Central memory CD4-positive, alpha-beta T cell (primary cell): ENCODE results near the gene GIT1.

ENCODE experiments used
- DNase-seq: peaks from one replicate; pipeline ENCODE4 v3.0.0; 2022
- total RNA-seq, 3 experiments: gene quantifications; one replicate each; lab custom pipeline; 2026; lab: John Stamatoyannopoulos, UW

Gene GIT1, protein sequence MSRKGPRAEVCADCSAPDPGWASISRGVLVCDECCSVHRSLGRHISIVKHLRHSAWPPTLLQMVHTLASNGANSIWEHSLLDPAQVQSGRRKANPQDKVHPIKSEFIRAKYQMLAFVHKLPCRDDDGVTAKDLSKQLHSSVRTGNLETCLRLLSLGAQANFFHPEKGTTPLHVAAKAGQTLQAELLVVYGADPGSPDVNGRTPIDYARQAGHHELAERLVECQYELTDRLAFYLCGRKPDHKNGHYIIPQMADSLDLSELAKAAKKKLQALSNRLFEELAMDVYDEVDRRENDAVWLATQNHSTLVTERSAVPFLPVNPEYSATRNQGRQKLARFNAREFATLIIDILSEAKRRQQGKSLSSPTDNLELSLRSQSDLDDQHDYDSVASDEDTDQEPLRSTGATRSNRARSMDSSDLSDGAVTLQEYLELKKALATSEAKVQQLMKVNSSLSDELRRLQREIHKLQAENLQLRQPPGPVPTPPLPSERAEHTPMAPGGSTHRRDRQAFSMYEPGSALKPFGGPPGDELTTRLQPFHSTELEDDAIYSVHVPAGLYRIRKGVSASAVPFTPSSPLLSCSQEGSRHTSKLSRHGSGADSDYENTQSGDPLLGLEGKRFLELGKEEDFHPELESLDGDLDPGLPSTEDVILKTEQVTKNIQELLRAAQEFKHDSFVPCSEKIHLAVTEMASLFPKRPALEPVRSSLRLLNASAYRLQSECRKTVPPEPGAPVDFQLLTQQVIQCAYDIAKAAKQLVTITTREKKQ
- total RNA-seq, result 39.6 to 101 (median 73.3) reads per million in 3 experiments

DNA sequence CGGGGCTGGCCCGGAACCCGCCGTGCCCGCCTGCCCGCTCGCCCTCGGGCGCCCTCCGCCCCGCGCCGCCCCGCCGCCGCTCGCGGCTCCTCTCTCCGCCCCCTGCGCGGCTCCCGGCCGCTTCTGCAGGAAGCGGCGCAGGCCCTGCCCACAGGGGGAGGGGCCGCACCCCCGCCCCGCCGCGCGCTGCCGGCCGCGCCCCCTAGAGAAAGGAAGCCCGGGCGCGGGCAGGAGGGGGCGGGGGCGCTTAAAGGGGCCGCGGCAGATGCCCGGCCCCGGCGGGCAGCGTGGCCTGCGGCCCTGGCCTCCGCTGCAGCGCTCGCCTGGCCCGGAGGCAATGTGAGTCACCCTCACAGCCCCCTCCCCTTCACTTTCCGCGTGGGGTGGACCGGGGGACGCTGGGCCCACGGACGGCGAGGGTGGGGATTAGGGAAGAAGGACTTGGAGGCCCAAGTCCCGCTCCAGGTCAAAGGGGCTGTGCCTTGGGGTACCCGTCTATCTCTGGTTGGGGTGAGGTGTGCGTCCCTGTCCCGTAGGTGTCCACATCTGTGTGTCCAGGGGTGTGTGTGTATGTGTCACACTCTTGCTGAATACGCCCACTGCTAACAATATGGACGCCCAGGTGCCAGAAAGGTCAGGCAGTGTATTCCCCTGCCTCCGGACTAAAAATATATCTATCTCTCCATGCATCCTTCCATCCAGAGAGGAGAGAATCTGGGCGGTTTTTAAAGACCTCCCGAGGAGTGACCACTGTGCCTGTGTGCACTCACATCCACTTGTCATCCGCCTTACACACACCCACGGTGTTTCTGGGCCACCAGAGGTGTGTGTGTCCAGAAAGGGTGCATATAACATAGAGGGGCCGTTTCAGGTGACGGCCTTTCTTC is at the start of gene GIT1:
TSS of gene GIT1 (minus strand) at position 125 of the 887 bp plus-strand sequence. CDS start 270 bp downstream, outside the sequence.
- DNase-seq, result peak; percentile 81

- no peak for DNase-seq
These were observed 44.4 kb upstream of the GIT1 start for GRCh38 chr17:29633886-29634285.

DNA sequence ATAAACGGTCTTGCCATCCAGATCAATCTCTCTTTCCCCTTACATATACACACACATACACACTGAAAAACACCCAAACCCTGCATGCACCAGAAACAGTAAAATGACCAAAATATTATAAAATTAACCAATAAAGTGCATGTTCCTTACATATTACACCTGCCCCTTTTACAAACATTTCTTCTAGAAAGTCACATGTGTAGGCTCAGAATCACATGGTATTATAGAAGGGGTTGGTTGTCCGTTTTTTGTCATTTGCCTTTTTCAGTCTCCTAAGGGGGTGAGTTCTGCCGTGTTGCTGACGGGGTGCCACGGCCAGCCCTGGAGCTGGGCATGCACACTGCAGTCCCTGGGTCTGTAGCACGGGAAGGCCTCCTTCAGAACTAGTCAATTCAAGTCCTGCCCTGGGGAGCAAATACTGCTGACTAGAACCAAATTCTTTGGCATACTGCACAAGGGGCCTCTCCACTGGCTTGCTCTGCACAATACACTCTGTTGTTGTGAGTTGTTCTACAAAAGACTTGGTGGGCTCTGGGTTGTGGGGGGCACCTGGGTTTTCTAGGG is 41.3 kb upstream of the GIT1 start:
- no peak for DNase-seq

- no peak for DNase-seq
These were observed 40.4 kb upstream of the GIT1 start for GRCh38 chr17:29629839-29630238.

GRCh38 chr17:29628644-29629043 is 39.2 kb upstream of the GIT1 start:
- DNase-seq, result no peak

GRCh38 chr17:29627951-29628350 is 38.5 kb upstream of the GIT1 start:
- no peak for DNase-seq

- DNase-seq, result no peak
These were observed 35.7 kb upstream of the GIT1 start for GRCh38 chr17:29625037-29625750.

GRCh38 chr17:29624586-29624985 is 35.1 kb upstream of the GIT1 start:
- no peak for DNase-seq

GRCh38 chr17:29623283-29623647 is 33.8 kb upstream of the GIT1 start:
- DNase-seq, result no peak

DNA sequence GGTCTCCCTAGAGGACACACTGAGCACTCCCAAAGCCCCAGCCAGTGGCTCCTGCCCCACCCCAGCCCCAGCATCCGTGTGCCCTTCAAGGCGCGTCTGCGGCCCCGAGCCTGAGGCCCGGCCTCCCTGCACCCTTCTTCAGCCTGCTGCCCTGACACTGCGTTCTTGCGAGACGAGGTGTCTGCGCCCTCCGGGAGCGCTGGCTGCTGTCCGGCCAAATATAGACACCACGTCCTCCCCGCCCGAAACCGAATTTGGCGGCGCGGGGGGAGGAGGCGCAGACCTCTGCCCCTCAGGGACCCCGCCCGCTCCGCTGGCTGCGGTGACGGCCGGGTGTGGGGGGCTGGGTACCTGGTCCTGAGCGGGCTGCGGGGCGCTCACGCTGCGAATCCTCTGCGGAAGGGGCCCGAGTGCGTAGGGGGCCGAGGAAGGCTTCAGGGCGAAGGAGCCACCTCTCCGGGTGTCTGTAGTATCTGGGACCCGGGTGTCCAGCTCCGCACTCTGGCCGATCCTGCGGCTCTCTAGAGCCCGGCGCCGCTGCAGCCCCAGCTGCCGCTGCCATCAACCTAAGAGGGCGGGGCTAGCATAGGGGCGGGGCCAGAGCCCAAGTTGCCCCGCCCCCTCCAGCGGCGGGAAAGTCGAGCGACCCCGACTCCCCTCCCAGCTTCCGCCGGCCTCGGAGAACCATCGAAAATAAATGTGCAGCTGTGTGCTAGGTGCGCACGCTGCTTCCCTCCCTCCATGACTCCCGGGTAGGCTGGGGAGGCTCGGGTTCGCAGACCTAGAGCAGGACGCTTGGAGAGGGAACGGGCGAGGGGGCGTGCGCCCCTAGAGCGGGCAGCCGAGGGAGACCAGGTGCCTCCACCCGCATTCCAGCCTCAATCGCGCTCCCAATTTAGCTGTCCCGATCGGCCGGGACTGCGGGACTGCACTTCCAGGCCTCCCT is 33.2 kb upstream of the GIT1 start, which contains the start of gene CORO6:
TSS of gene CORO6 (minus strand) at position 576 of the 946 bp plus-strand sequence. CDS start 1,491 bp downstream, outside the sequence.
- peak; percentile 50 for DNase-seq

GRCh38 chr17:29621751-29622194 is 32.3 kb upstream of the GIT1 start:
- DNase-seq, result no peak

GRCh38 chr17:29620779-29621500 is 31.5 kb upstream of the GIT1 start:
- no peak for DNase-seq

DNA sequence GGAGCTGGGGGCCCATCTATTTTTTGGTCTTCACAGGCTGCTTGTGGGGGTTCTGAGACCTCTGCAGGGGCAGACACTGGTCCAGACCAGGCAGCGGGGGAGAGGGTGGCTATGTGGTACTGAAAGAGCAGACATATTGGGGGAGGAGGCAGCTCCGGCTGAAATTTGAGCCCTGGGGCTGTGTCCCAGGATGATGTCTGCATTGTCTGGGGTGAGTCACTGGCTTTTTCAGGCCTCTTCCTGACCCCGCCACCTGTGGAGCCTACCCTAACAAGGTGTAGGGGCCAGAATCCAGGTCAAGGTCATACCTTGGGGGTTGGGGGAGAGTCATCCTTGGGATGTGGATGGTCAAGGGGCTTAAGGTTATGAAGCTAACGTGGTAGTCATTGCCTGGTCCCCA is 30.8 kb upstream of the GIT1 start:
- DNase-seq, result no peak

- no peak for DNase-seq
These were observed 29.8 kb upstream of the GIT1 start for GRCh38 chr17:29619251-29619650.

GRCh38 chr17:29618272-29619065 is 29.0 kb upstream of the GIT1 start:
- no peak for DNase-seq

- DNase-seq, result peak; percentile 86
These were observed 28.2 kb upstream of the GIT1 start for GRCh38 chr17:29617481-29618271.

- peak; percentile 88 for DNase-seq
These were observed 27.7 kb upstream of the GIT1 start for GRCh38 chr17:29617125-29617480.
